ENCODE measurements around the gene TUBG2.

DNA sequence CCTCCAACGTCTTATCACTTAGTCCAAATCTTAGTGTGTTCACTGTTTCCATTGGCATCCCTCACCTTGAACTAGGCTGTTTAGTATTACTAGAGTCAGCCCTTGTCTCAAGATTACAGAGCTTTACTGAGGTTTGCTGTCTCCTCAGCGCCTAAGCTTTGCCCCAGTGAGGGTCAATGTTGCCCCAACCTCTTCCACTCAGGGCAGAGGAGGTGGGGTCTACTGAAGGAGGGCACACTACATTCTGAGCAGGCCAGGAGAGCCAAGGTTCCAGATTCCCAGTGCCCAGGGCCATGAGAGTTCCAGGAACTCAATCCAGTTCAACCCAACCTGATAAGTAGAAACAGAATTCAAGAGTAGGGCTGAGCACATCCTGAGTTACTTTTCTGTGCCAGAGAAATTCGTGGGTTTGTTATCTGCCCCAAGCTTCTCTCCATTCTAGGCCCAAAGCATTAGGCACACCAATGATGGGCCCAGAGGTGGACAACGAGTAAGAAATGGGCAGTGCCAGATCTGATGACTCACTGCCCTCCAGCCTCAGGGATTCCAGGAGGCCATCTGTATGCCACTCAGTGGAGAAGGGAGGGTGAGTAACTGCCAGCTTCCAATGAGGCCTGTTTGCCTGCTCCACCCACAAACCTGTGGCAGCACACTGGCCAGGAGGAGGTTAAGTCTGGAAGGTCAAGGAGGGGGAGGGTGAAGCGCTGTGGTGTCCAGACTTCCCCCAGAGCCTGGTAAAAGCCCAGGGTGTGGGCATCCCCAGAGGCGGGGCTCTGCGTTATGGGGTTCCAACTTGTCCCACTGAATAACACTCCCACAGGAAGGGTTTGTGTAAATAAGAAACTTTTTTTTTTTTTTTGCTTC, 8.2 kb downstream of the TUBG2 start:
- TF ChIP-seq POLR2AphosphoS5 (IDR thresholded peaks at IDR 0.05) (peak in 1 of 2 donors; percentile 42), POLR2A (IDR thresholded peaks at IDR 0.05; ENCODE audit: low read depth) (no peak)

Measured in esophagus muscularis mucosa (tissue), 2 donors.